ENCODE data around the gene PTEN. TPM values are rescaled to one million over a fixed set of nuclear protein-coding genes. Genes with fewer than 3 reads are reported as not detected.
A peak's percentile ranks its signal among the peaks of the same experiment; 100 is the strongest.

Gene PTEN
- total RNA-seq, 4 donors from 2014 or later = 78.6 to 184 (median 129) TPM

DNA sequence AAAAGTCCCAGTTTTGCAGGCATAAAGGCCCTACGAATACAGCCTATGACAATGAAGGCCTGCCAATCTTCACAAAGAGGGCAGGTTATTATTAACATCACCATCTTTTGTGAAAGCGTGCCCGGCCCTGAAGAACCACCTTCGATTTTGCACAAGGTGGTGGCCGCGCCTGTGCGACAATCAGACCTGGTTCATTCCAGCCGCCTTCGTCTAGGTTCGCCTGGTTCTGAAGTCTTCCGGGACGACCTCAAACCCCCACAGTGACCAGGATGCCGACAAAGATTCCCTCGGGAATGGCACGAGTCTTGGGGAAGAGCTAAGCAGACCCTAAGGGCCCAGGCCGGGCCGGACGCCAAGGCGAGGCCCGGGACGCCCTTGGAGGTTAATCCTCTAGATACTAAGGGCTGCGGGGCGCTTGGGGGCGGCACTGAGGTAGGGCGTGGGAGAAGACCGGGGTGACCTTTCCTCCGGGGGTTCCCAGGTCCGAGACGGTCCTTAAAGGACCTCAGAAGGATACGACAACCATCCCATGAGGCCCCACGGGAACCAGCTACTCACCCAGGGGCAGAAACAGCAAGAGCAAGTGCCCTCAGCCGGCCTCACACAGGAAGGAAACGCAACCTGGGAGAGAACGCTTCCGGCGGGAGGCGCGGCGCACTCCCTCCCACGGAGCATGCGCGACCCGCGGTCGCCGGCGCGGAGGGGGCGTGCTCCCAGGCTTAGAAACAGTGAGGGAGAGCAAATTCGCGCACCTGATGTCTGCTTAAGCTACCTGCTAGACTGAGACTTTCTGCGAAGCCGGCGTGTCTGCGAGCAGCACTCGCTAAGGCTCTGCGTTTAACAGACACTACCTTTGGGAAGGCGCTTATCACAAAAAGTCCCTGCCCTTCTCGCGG lies 45.6 kb upstream of the PTEN start, which contains the start of gene ATAD1:
TSS of gene ATAD1 (minus strand) at position 618 of the 896 bp plus-strand sequence. CDS start 3,627 bp downstream, outside the sequence.
- Histone ChIP-seq H3K27me3 (no peaks in the 10 kb centered on the region), H3K4me1 (peaks cover 7 to 29% (median 21%) of the 10 kb centered on the region in 4 donors), H3K9me3 (no peaks in the 10 kb centered on the region), H3K36me3 (peaks cover 0 to 15% (median 0%) of the 10 kb centered on the region in 4 donors), H3K4me3 (peak within 1 kb of the TSS; percentile 63 to 82 (median 73)), H3K27ac (peak within 1 kb of the TSS; percentile 91 to 94 (median 92))
- in situ Hi-C loops (cut with MboI; ENCODE audit: low pct_ligation_motif_present in 1 of 4, low pct_unique_long_range_greater_than_20kb in 1 of 4, low sequenced_read_pairs in 3 of 4) = no loop called here
- intact Hi-C loops (cut with DNase I; ENCODE audit: low total_unique reads) = no loop called here
- 0 to 5% methylated on average over 2 to 43 of the region's 60 CpGs for WGBS, 2 donors (ENCODE audit: low coverage in 1 of 2)
- peak; percentile 90 for DNase-seq
- no peak for TF ChIP-seq EP300 (IDR thresholded peaks at IDR 0.05; ENCODE audit: low read depth)
- TF ChIP-seq POLR2A (IDR thresholded peaks at IDR 0.05) = peak; percentile 81
- peak; percentile 66 to 89 (median 83) for TF ChIP-seq POLR2AphosphoS5 (IDR thresholded peaks at IDR 0.05)
- TF ChIP-seq CTCF (IDR thresholded peaks at IDR 0.05) = peak in 3 of 5 experiments; percentile 18 to 26 (median 25)

DNA sequence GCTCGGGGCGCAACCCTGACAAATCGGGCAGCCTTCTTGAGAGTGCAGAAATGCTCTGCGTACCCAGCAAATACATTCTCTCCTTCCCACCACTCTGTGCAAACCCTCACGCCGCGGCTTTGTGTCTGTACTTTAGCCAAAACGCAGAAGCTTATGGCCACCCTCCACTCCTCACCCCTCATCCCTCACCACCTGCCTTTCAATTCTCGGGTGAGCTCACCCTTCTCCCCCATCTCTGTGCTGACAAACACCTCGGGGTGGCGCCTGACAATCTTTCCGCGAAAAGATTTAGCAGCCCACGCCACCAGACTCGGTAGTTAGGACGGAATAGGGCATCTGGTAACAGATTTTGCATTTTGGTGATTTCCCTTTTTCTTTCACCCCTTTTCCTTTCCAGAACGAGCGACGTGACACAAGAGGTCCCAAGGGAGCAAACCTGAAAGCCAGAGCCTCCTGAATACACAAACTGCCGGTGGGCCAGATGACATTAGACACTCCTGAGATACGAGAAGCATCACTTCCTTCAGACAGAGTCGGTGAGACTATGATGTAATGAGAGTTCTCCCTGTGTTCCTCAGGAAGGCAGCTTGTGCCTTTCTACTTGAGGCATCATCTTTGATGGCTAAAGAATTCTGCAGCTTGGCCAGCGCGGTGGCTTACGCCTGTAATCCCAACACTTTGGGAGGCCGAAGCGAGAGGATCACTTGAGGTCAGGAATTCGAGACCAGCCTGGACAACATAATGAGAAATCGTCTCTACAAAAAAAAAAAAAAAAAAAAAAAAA lies 44.7 kb upstream of the PTEN start:
- no peaks in the 10 kb centered on the region for H3K9me3 ChIP-seq
- intact Hi-C loops (cut with DNase I; ENCODE audit: low total_unique reads) = no loop called here
- H3K27ac ChIP-seq = peak overlapping the region; percentile 91 to 94 (median 92)
- peaks cover 0 to 6% (median 0%) of the 10 kb centered on the region in 4 donors for H3K36me3 ChIP-seq
- no peaks in the 10 kb centered on the region for H3K27me3 ChIP-seq
- TF ChIP-seq EP300 (IDR thresholded peaks at IDR 0.05; ENCODE audit: low read depth) (no peak), POLR2A (IDR thresholded peaks at IDR 0.05) (no peak), POLR2AphosphoS5 (IDR thresholded peaks at IDR 0.05) (peak in 1 of 3 donors; percentile 19)
- in situ Hi-C loops (cut with MboI; ENCODE audit: low pct_ligation_motif_present in 1 of 4, low pct_unique_long_range_greater_than_20kb in 1 of 4, low sequenced_read_pairs in 3 of 4) = no loop called here
- 0 to 13% methylated on average over 17 to 29 of the region's 29 CpGs for WGBS, 2 donors (ENCODE audit: low coverage in 1 of 2)
- peak overlapping the region; percentile 63 to 82 (median 73) for H3K4me3 ChIP-seq
- DNase-seq = peak; percentile 54
- H3K4me1 ChIP-seq = peaks cover 7 to 29% (median 21%) of the 10 kb centered on the region in 4 donors

GRCh38 chr10:87819289-87819585 lies 44.2 kb upstream of the PTEN start:
- no peak for DNase-seq
- no peak for TF ChIP-seq POLR2AphosphoS5 (IDR thresholded peaks at IDR 0.05)
- Histone ChIP-seq H3K27me3 (no peaks in the 10 kb centered on the region), H3K4me1 (peaks cover 7 to 28% (median 21%) of the 10 kb centered on the region in 4 donors), H3K36me3 (peaks cover 0 to under 1% (median 0%) of the 10 kb centered on the region in 4 donors), H3K27ac (no peak overlapping the region), H3K9me3 (no peaks in the 10 kb centered on the region), H3K4me3 (peak overlapping the region in 1 of 4 donors; percentile 82)
- intact Hi-C loops (cut with DNase I; ENCODE audit: low total_unique reads) (no loop called here), in situ Hi-C loops (cut with MboI; ENCODE audit: low pct_ligation_motif_present in 1 of 4, low pct_unique_long_range_greater_than_20kb in 1 of 4, low sequenced_read_pairs in 3 of 4) (no loop called here)
- 88 to 89% methylated on average over 5 to 6 of the region's 6 CpGs for WGBS, 2 donors (ENCODE audit: low coverage in 1 of 2)

DNA sequence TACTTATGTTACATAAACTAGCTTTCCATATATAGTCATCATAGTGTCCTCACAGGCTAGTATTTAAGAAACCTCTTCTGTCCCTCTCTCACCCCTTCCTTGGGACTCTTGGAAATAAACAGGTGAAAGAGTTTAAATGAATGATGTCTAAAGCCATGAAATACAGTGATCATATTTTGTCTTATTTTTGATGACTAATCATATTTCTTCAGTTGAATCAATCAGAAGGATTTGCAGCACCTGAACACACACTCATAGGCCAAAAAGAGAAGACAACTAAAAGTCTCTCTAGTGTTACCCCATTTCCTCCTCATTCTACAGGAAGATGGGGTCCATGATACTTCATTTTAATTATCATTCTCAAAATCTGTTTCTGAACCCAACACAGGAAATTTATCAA lies 36.8 kb upstream of the PTEN start:
- H3K4me3 ChIP-seq = no peak overlapping the region
- H3K9me3 ChIP-seq = no peaks in the 10 kb centered on the region
- no peaks in the 10 kb centered on the region for H3K27me3 ChIP-seq
- no peak overlapping the region for H3K27ac ChIP-seq
- H3K4me1 ChIP-seq = no peaks in the 10 kb centered on the region
- H3K36me3 ChIP-seq = no peaks in the 10 kb centered on the region
- intact Hi-C loops (cut with DNase I; ENCODE audit: low total_unique reads) (no loop called here), in situ Hi-C loops (cut with MboI; ENCODE audit: low pct_ligation_motif_present in 1 of 4, low pct_unique_long_range_greater_than_20kb in 1 of 4, low sequenced_read_pairs in 3 of 4) (loop anchor here in 1 of 4 donors (25.0 kb wide), 1 partner anchor 711 kb away; no protein-coding TSS in a partner anchor)
- TF ChIP-seq POLR2A (IDR thresholded peaks at IDR 0.05) (no peak), EP300 (IDR thresholded peaks at IDR 0.05; ENCODE audit: low read depth) (no peak), CTCF (IDR thresholded peaks at IDR 0.05) (no peak), POLR2AphosphoS5 (IDR thresholded peaks at IDR 0.05) (no peak)
- no peak for DNase-seq
